Hematopoietic multipotent progenitor cell treated with erythropoietin and hydrocortisone succinate and interleukin-3 and kit ligand, for 6 days (in vitro differentiated cells): ENCODE results near the gene KL.

Experiments used
- DNase-seq: peaks from one replicate; pipeline ENCODE4 v3.0.0-alpha.2; 2015

KL gene

GRCh38 chr13:33006134-33006533 is 10.1 kb upstream of the KL start:
- no peak for DNase-seq

GRCh38 chr13:33006638-33007037 is 9.6 kb upstream of the KL start:
- DNase-seq: no peak

- no peak for DNase-seq
Measured at GRCh38 chr13:33007237-33007636, 9.0 kb upstream of the KL start.

GRCh38 chr13:33007950-33008349 is 8.3 kb upstream of the KL start:
- DNase-seq: no peak

GRCh38 chr13:33008946-33009722 is 7.1 kb upstream of the KL start:
- no peak for DNase-seq

GRCh38 chr13:33011828-33012470 is 4.3 kb upstream of the KL start:
- DNase-seq: no peak

- DNase-seq: no peak
Measured at GRCh38 chr13:33014291-33014690, 1.9 kb upstream of the KL start.

- peak; percentile 38 for DNase-seq
Measured at GRCh38 chr13:33015241-33015668, 968 bp upstream of the KL start.

GRCh38 chr13:33015791-33016323 is 366 bp upstream of the KL start:
- DNase-seq: peak; percentile 18

GRCh38 chr13:33017323-33017929 is 1.2 kb downstream of the KL start:
- DNase-seq: peak; percentile 83

- DNase-seq: no peak
Measured at GRCh38 chr13:33018886-33019285, 2.7 kb downstream of the KL start.

GRCh38 chr13:33022986-33023385 is 6.8 kb downstream of the KL start:
- DNase-seq: no peak

GRCh38 chr13:33025220-33025744 is 9.1 kb downstream of the KL start:
- DNase-seq: no peak

GRCh38 chr13:33026489-33027152 is 10.4 kb downstream of the KL start:
- no peak for DNase-seq

GRCh38 chr13:33028620-33029019 is 12.4 kb downstream of the KL start:
- no peak for DNase-seq

GRCh38 chr13:33031277-33031676 is 15.1 kb downstream of the KL start:
- no peak for DNase-seq

GRCh38 chr13:33032037-33032625 is 15.9 kb downstream of the KL start:
- no peak for DNase-seq

- peak; percentile 40 for DNase-seq
Measured at GRCh38 chr13:33033051-33033812, 17.0 kb downstream of the KL start.

GRCh38 chr13:33033986-33034385 is 17.8 kb downstream of the KL start:
- no peak for DNase-seq

- DNase-seq: peak; percentile 51
Measured at GRCh38 chr13:33034882-33035520, 18.8 kb downstream of the KL start.

- no peak for DNase-seq
Measured at GRCh38 chr13:33037673-33038072, 21.4 kb downstream of the KL start.
